GM18499 (cell line): ENCODE measurements around the gene PFDN4.

Experiments used
- ATAC-seq: cut with Tn5 transposase; IDR thresholded peaks from one replicate; pipeline ENCODE4 v1.9.1; 2021; ENCODE audit warnings: moderate number of reproducible peaks; ENCODE audit not compliant: insufficient read depth, unreplicated experiment

PFDN4 gene

GRCh38 chr20:54172856-54173652 is 34.8 kb upstream of the PFDN4 start:
- ATAC-seq, result no peak

GRCh38 chr20:54173653-54174456 is 34.0 kb upstream of the PFDN4 start, which contains the start of gene CYP24A1:
Gene CYP24A1 (minus strand): TSS chr20:54173986. CDS start chr20:54173579, 407 bp downstream.
- no peak for ATAC-seq

GRCh38 chr20:54174457-54175175 is 33.3 kb upstream of the PFDN4 start:
- no peak for ATAC-seq

GRCh38 chr20:54176610-54177009 is 31.3 kb upstream of the PFDN4 start:
- ATAC-seq, result no peak

GRCh38 chr20:54177378-54177777 is 30.5 kb upstream of the PFDN4 start:
- ATAC-seq, result no peak

GRCh38 chr20:54178256-54178655 is 29.6 kb upstream of the PFDN4 start:
- no peak for ATAC-seq

- no peak for ATAC-seq
Measured at GRCh38 chr20:54179946-54180345, 27.9 kb upstream of the PFDN4 start.

- no peak for ATAC-seq
Measured at GRCh38 chr20:54180931-54181330, 27.0 kb upstream of the PFDN4 start.

GRCh38 chr20:54184071-54184470 is 23.8 kb upstream of the PFDN4 start:
- ATAC-seq, result no peak

- no peak for ATAC-seq
Measured at GRCh38 chr20:54184904-54185626, 22.8 kb upstream of the PFDN4 start.

GRCh38 chr20:54188132-54188849 is 19.6 kb upstream of the PFDN4 start:
- ATAC-seq, result no peak

- no peak for ATAC-seq
Measured at GRCh38 chr20:54189630-54190029, 18.3 kb upstream of the PFDN4 start.

GRCh38 chr20:54190217-54190616 is 17.7 kb upstream of the PFDN4 start:
- ATAC-seq, result no peak

GRCh38 chr20:54193817-54194216 is 14.1 kb upstream of the PFDN4 start:
- no peak for ATAC-seq

GRCh38 chr20:54194724-54195438 is 13.0 kb upstream of the PFDN4 start:
- no peak for ATAC-seq

GRCh38 chr20:54195483-54196472 is 12.1 kb upstream of the PFDN4 start:
- ATAC-seq, result no peak
